Memory B cell (primary cell): ENCODE measurements around the gene RPS6KA6.
A peak's percentile ranks its signal among the peaks of the same experiment; 100 is the strongest.
"Not testable (repeated sequence)": the region's sequence is repeated elsewhere in the genome, so short reads cannot be mapped to it uniquely, and the experiment has no call there.

Experiments used
- ATAC-seq: fragments of 150-1000 bp; cut with Tn5 transposase; 2 replicates; pipeline ENCODE4 v1.10.0; 2021; ENCODE audit warnings: low read depth, mild to moderate bottlenecking, moderate library complexity
- DNase-seq, 2 donors: peaks; one replicate each; pipeline ENCODE4 v3.0.0; 2022; ENCODE audit warnings: low spot score in 2 of 2
- H3K27ac Mint-ChIP-seq: one replicate; pipeline ENCODE4 v1.8.0; 2022; ENCODE audit warnings: mild to moderate bottlenecking, moderate library complexity, mixed read lengths
- H3K27me3 Mint-ChIP-seq: one replicate; pipeline ENCODE4 v1.8.0; 2022; ENCODE audit warnings: mixed read lengths
- H3K36me3 Mint-ChIP-seq: one replicate; pipeline ENCODE4 v1.8.0; 2022; ENCODE audit warnings: mild to moderate bottlenecking, mixed read lengths
- H3K4me1 Mint-ChIP-seq: one replicate; pipeline ENCODE4 v1.8.0; 2022; ENCODE audit warnings: mixed read lengths
- H3K4me3 Mint-ChIP-seq: one replicate; pipeline ENCODE4 v1.8.0; 2022; ENCODE audit warnings: mild to moderate bottlenecking, moderate library complexity, mixed read lengths
- H3K9me3 Mint-ChIP-seq: one replicate; pipeline ENCODE4 v1.8.0; 2022; ENCODE audit warnings: mixed read lengths

Gene RPS6KA6

GRCh38 chrX:84144991-84145390, 43.0 kb downstream of the RPS6KA6 start:
- Mint-ChIP-seq H3K9me3 (no peaks in the 10 kb centered on the region), H3K36me3 (peaks cover 2% of the 10 kb centered on the region), H3K27me3 (no peaks in the 10 kb centered on the region), H3K27ac (no peak overlapping the region), H3K4me1 (no peaks in the 10 kb centered on the region), H3K4me3 (no peak overlapping the region)
- no peak for DNase-seq
- no peak for ATAC-seq

- ATAC-seq: no peak
- H3K36me3 Mint-ChIP-seq: peaks cover 2% of the 10 kb centered on the region
These were observed 43.7 kb downstream of the RPS6KA6 start for GRCh38 chrX:84144281-84144680.

GRCh38 chrX:84133023-84133422, 55.0 kb downstream of the RPS6KA6 start:
- no peaks in the 10 kb centered on the region for H3K36me3 Mint-ChIP-seq
- H3K27ac Mint-ChIP-seq: no peak overlapping the region
- no peaks in the 10 kb centered on the region for H3K9me3 Mint-ChIP-seq
- H3K4me3 Mint-ChIP-seq: no peak overlapping the region
- ATAC-seq: no peak
- H3K27me3 Mint-ChIP-seq: no peaks in the 10 kb centered on the region
- DNase-seq: no peak
- H3K4me1 Mint-ChIP-seq: no peaks in the 10 kb centered on the region

More at GRCh38 chrX:84144281-84144680, 43.7 kb downstream of the RPS6KA6 start:
- DNase-seq: no peak
- Mint-ChIP-seq H3K27me3 (no peaks in the 10 kb centered on the region), H3K4me1 (no peaks in the 10 kb centered on the region), H3K9me3 (no peaks in the 10 kb centered on the region), H3K27ac (no peak overlapping the region), H3K4me3 (no peak overlapping the region)

- DNase-seq (no peak), ATAC-seq (no peak)
- Mint-ChIP-seq H3K4me3 (no peak overlapping the region), H3K36me3 (no peaks in the 10 kb centered on the region), H3K9me3 (peaks cover 4% of the 10 kb centered on the region), H3K4me1 (no peaks in the 10 kb centered on the region), H3K27ac (no peak overlapping the region), H3K27me3 (no peaks in the 10 kb centered on the region)
These were observed 64.4 kb downstream of the RPS6KA6 start for GRCh38 chrX:84123585-84123984.

- no peaks in the 10 kb centered on the region for H3K27me3 Mint-ChIP-seq
- no peak for ATAC-seq
- no peaks in the 10 kb centered on the region for H3K4me1 Mint-ChIP-seq
- H3K36me3 Mint-ChIP-seq: peaks cover 5% of the 10 kb centered on the region
- H3K27ac Mint-ChIP-seq: no peak overlapping the region
- DNase-seq: no peak
- no peak overlapping the region for H3K4me3 Mint-ChIP-seq
- no peaks in the 10 kb centered on the region for H3K9me3 Mint-ChIP-seq
These were observed 69.2 kb downstream of the RPS6KA6 start for GRCh38 chrX:84118769-84119168.

- H3K27ac Mint-ChIP-seq: no peak overlapping the region
- no peaks in the 10 kb centered on the region for H3K4me1 Mint-ChIP-seq
- H3K27me3 Mint-ChIP-seq: no peaks in the 10 kb centered on the region
- H3K9me3 Mint-ChIP-seq: no peaks in the 10 kb centered on the region
- no peak overlapping the region for H3K4me3 Mint-ChIP-seq
- H3K36me3 Mint-ChIP-seq: peaks cover 5% of the 10 kb centered on the region
- no peak for DNase-seq
- no peak for ATAC-seq
These were observed 69.7 kb downstream of the RPS6KA6 start for GRCh38 chrX:84118315-84118714.

GRCh38 chrX:84108584-84108983, 79.4 kb downstream of the RPS6KA6 start:
- H3K36me3 Mint-ChIP-seq: peaks cover 15% of the 10 kb centered on the region
- H3K27me3 Mint-ChIP-seq: no peaks in the 10 kb centered on the region
- DNase-seq (no peak), ATAC-seq (no peak)
- H3K9me3 Mint-ChIP-seq: no peaks in the 10 kb centered on the region
- no peak overlapping the region for H3K4me3 Mint-ChIP-seq
- no peak overlapping the region for H3K27ac Mint-ChIP-seq
- H3K4me1 Mint-ChIP-seq: no peaks in the 10 kb centered on the region

- no peak overlapping the region for H3K4me3 Mint-ChIP-seq
- H3K9me3 Mint-ChIP-seq: no peaks in the 10 kb centered on the region
- H3K36me3 Mint-ChIP-seq: no peaks in the 10 kb centered on the region
- DNase-seq: no peak
- no peak overlapping the region for H3K27ac Mint-ChIP-seq
- no peaks in the 10 kb centered on the region for H3K4me1 Mint-ChIP-seq
- ATAC-seq: no peak
- no peaks in the 10 kb centered on the region for H3K27me3 Mint-ChIP-seq
These were observed 88.9 kb downstream of the RPS6KA6 start for GRCh38 chrX:84099120-84099519.

- H3K9me3 Mint-ChIP-seq, DNase-seq, ATAC-seq, H3K27me3 Mint-ChIP-seq, H3K27ac Mint-ChIP-seq, H3K4me3 Mint-ChIP-seq, H3K4me1 Mint-ChIP-seq, H3K36me3 Mint-ChIP-seq: not testable (repeated sequence)
These were observed 108.4 kb downstream of the RPS6KA6 start for GRCh38 chrX:84079479-84080197.

- no peak for DNase-seq
- no peaks in the 10 kb centered on the region for H3K36me3 Mint-ChIP-seq
- H3K4me3 Mint-ChIP-seq: no peak overlapping the region
- H3K9me3 Mint-ChIP-seq: peaks cover 2% of the 10 kb centered on the region
- no peak overlapping the region for H3K27ac Mint-ChIP-seq
- no peaks in the 10 kb centered on the region for H3K4me1 Mint-ChIP-seq
- no peak for ATAC-seq
- no peaks in the 10 kb centered on the region for H3K27me3 Mint-ChIP-seq
These were observed 109.0 kb downstream of the RPS6KA6 start for GRCh38 chrX:84078991-84079390.

GRCh38 chrX:84064814-84065213, 123.2 kb downstream of the RPS6KA6 start:
- H3K36me3 Mint-ChIP-seq: no peaks in the 10 kb centered on the region
- H3K4me1 Mint-ChIP-seq: no peaks in the 10 kb centered on the region
- ATAC-seq (no peak), DNase-seq (no peak)
- H3K9me3 Mint-ChIP-seq: no peaks in the 10 kb centered on the region
- no peaks in the 10 kb centered on the region for H3K27me3 Mint-ChIP-seq
- no peak overlapping the region for H3K27ac Mint-ChIP-seq
- H3K4me3 Mint-ChIP-seq: no peak overlapping the region

GRCh38 chrX:84064164-84064563, 123.8 kb downstream of the RPS6KA6 start:
- DNase-seq (no peak), ATAC-seq (no peak)
- H3K9me3 Mint-ChIP-seq: no peaks in the 10 kb centered on the region
- no peaks in the 10 kb centered on the region for H3K36me3 Mint-ChIP-seq
- H3K27me3 Mint-ChIP-seq: no peaks in the 10 kb centered on the region
- no peaks in the 10 kb centered on the region for H3K4me1 Mint-ChIP-seq
- H3K4me3 Mint-ChIP-seq: no peak overlapping the region
- H3K27ac Mint-ChIP-seq: no peak overlapping the region

GRCh38 chrX:84047339-84047738, 140.7 kb downstream of the RPS6KA6 start:
- ATAC-seq: no peak
- DNase-seq: no peak
- Mint-ChIP-seq H3K4me1 (peaks cover 2% of the 10 kb centered on the region), H3K27me3 (no peaks in the 10 kb centered on the region), H3K4me3 (no peak overlapping the region), H3K36me3 (no peaks in the 10 kb centered on the region), H3K9me3 (no peaks in the 10 kb centered on the region), H3K27ac (no peak overlapping the region)

GRCh38 chrX:84046403-84046984, 141.5 kb downstream of the RPS6KA6 start:
- no peak for ATAC-seq
- H3K36me3 Mint-ChIP-seq: no peaks in the 10 kb centered on the region

GRCh38 chrX:84044051-84044450, 143.9 kb downstream of the RPS6KA6 start:
- Mint-ChIP-seq H3K27ac (no peak overlapping the region), H3K4me3 (no peak overlapping the region), H3K9me3 (peaks cover 5% of the 10 kb centered on the region), H3K27me3 (no peaks in the 10 kb centered on the region), H3K36me3 (no peaks in the 10 kb centered on the region), H3K4me1 (peaks cover 2% of the 10 kb centered on the region)
- ATAC-seq (no peak), DNase-seq (no peak)

More at GRCh38 chrX:84046403-84046984, 141.5 kb downstream of the RPS6KA6 start:
- Mint-ChIP-seq H3K4me1 (peaks cover 2% of the 10 kb centered on the region), H3K4me3 (no peak overlapping the region), H3K9me3 (no peaks in the 10 kb centered on the region), H3K27ac (no peak overlapping the region), H3K27me3 (no peaks in the 10 kb centered on the region)
- peak; percentile 2 to 11 for DNase-seq
